PC-3 (cell line): ENCODE results near the gene CFAP157.

Source experiments
- CTCF ChIP-seq: fragments of 300-600 bp; sonication (generic); conservative IDR thresholded peaks from 2 replicates; pipeline ENCODE4 v1.5.1; 2017; ENCODE audit warnings: antibody characterized with exemption, low read depth, mild to moderate bottlenecking, low read length
- EZH2phosphoT487 ChIP-seq: fragments of 300-600 bp; sonication (generic); IDR thresholded peaks from 2 replicates; pipeline ENCODE4 v1.6.1; 2018; ENCODE audit warnings: mild to moderate bottlenecking, antibody characterized with exemption, low read length, borderline replicate concordance

GRCh38 chr9:127723013-127723412, 16.2 kb downstream of the CFAP157 start:
- TF ChIP-seq CTCF: no peak
- no peak for TF ChIP-seq EZH2phosphoT487
